Right ventricle myocardium inferior (tissue), 1 donor: ENCODE data around the gene HCRTR2. TPM values are rescaled to one million over a fixed set of nuclear protein-coding genes. Genes with fewer than 3 reads are reported as not detected.
"Not testable (repeated sequence)": the region's sequence is repeated elsewhere in the genome, so short reads cannot be mapped to it uniquely, and the experiment has no call there.

Source experiments
- ATAC-seq: fragments of 200-7000 bp; cut with Tn5 transposase; one replicate; pipeline ENCODE4 v1.9.1; 2020; ENCODE audit warnings: mild to moderate bottlenecking, moderate library complexity
- DNase-seq: peaks from one replicate; pipeline ENCODE4 v3.0.0; 2021; ENCODE audit errors: missing footprints
- intact Hi-C: fragments of 100-400 bp; cut with DNase I; formaldehyde crosslinking; loops from one replicate; pipeline ENCODE4 v1.11.0; 2022
- total RNA-seq: library from RNA; stranded (reverse); fragmentation: NEBNext Ultra II Directional; extraction: Animal tissue kit (Norgen Biotek cat#: 25700); gene quantifications from one replicate; pipeline ENCODE4 v1.2.1, GENCODE V29; 2021
- donor health status: DM: no; HTN: yes; CAD: no; lungs with severe emphysema.

The HCRTR2 gene
- total RNA-seq, 1 donor from 2014 or later: not detected

DNA sequence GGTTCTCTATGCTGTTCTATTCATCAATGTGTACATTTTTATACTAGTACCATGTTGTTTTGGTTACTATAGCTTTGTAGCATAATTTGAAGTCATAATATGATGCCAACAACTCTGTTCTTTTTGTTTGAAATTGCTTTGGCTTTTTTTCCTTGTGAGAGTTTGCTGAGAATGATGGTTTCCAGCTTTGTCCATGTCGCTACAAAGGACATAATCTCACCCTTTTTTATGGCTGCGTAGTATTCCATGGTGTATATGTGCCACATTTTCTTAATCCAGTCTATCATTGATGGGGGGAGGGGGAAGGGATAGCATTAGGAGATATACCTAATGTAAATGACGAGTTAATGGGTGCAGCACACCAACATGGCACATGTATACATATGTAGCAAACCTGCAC, 122.9 kb downstream of the HCRTR2 start:
- ATAC-seq, intact Hi-C loops, DNase-seq: not testable (repeated sequence)

DNA sequence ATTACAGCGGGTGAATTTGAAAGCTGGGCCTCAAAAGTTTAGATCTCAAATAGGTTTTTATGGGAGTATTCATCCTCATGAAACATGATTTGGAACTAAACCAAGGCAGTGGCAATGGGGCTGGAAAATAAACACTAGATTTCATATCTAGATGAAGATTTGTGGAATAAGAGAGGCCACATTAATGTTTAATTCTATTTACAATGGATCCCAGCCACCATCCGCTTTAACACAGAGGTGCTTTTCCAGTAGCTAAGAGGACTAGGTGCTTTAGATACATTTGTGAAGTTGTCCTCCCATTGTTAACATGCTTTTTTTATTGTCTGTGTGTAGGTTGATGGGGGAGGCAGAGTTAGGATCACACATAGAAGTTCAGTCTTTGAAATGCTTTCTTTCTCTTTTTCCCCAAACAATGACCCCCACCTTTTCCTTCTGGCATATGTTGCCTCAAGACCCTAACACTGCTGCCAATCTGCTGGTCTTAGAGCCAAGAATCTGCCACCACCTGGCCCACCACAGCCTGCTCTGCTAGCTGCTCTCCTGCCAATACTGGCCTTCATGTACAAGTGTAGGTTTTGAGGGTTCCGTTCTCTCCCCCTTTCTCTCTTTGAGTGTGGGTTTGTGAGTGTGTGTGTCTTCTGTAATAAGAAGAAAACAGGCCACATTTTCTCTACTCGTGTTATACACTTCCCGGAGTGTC, 125.1 kb downstream of the HCRTR2 start:
- intact Hi-C loops: no loop called here
- DNase-seq: no peak
- no peak for ATAC-seq

DNA sequence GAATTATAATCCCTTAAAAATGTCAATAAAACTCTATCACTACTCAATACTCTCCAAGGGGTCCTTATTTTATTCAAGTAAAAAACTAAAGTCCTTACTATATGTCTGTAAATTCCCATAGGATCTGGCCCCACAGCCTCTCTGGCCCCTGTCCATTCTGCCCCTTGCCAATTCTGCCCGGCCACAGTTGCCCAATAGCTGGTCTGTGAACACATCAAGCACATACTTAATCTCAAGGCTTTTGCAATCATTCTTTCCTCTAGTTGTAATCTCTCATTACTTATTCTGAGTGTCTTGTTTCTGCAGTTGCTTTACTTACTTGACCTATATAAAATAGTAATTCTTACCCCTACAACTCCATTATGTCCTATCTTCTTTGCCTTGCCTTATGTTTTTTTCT, 130.4 kb downstream of the HCRTR2 start:
- intact Hi-C loops: no loop called here
- ATAC-seq (no peak), DNase-seq (no peak)

DNA sequence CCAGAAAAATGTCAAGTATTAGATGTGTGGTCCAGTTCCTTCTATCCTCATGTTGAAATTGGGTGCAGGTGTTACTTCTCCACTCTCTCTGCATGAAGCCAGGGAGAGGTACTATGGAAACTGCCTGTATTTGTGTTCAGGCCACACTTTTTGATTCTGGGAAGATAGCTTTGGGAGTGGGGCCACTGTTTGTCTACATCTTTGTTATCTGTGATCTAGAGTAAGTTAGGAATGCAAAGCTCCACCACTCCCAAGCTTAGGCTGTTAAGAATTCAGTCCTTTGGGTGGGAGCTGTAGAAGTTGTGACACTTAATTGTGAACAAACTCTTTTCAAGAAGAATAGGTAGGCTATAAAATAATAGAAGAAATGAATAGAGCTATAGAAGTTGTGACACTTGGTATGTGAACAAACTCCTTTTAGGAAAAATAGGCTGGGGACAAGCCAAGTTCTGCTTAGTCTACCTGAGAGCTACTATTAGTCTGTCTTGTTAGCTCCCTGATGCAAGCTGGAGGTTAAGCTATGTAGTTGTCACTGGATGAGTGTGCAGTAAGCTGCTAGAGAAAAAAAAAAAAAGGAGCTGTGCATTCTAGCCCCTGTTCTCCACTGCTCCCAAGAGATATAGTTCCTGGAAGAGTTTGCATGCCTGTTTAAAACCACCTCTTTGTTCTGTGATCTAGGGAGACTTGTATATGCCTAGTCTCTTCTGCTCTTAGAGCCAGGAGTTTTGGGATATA, 145.8 kb downstream of the HCRTR2 start:
- DNase-seq: no peak
- intact Hi-C loops: no loop called here
- no peak for ATAC-seq

DNA sequence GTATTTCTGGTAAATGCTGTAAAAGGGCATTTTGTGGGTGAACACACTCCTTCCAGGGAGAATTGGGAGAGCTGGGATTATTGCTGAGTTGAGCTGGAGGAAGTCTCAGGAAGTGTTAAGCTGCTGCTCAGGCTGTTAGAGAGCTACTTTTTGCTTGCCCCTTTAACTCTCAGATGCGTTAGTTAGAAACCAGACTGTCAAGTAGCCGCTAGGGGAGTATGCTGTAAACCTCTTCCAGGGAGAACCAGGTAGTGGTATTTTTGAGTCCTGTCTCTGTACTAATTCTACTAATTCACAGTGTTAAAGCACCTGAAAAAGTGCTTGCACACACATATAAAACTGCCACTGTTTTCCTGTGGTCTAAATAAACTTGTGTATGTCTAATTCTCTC, 146.4 kb downstream of the HCRTR2 start:
- DNase-seq (no peak), ATAC-seq (no peak)
- intact Hi-C loops: no loop called here

DNA sequence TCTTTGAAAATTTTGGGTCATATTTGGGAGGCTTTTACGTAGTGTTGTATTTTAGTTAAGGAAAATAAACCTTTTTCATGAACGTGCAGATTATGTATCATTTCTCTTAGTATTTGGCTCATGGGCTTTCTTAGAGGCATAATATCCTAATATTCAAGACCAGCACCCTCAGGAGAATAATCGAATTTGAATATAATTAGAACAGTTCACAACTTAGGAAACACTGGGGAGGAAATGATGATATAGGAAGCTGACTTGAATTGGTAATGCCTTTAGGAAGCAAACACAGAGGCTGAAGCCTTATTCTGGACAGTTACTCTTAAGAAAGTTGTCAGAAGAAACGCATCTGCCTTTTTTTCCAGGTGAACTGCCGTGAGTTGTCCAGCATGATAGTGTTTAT, 152.9 kb downstream of the HCRTR2 start, which contains the start of gene GFRAL:
Gene GFRAL (plus strand): TSS at position 301 of the 400 bp plus-strand sequence. CDS start 86 bp downstream, at position 387.
- ATAC-seq: no peak
- no peak for DNase-seq
- intact Hi-C loops: no loop called here

Other genes starting within 250 kb of the HCRTR2 start
- gene GFRAL, start 153.0 kb downstream of the HCRTR2 start, total RNA-seq: not detected